Measurements from ENCODE around the gene KLHDC3. TPM values are rescaled to one million over a fixed set of nuclear protein-coding genes. Genes with fewer than 3 reads are reported as not detected.

KLHDC3 gene
- polyA plus RNA-seq, 1 experiment = 41.3 TPM

DNA sequence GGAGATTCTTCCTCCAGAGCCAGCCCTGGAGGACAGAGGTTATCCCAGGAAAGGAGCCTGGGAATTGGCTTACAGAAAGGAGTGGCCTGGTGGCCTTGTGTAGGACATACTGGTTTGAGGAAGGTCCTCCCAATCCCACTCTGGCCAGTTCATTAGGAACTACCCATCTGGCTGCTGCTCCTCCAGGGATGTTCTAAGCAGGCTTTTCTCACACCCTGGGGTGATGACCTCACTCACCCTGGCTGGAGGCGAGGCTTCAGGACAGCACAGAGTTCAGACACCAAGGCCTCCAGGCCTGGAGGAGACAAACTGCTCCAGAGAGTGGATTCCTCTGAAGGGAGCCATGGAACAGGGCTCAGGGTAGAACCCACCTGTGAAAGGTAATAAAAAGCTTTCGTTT lies 44.6 kb upstream of the KLHDC3 start:
- H3K9me3 ChIP-seq (ENCODE audit: control insufficient read depth, insufficient read depth, low read length) = no peaks in the 10 kb centered on the region; the same call in 1 of the 2 replicates
- TF ChIP-seq, protein P1, sequence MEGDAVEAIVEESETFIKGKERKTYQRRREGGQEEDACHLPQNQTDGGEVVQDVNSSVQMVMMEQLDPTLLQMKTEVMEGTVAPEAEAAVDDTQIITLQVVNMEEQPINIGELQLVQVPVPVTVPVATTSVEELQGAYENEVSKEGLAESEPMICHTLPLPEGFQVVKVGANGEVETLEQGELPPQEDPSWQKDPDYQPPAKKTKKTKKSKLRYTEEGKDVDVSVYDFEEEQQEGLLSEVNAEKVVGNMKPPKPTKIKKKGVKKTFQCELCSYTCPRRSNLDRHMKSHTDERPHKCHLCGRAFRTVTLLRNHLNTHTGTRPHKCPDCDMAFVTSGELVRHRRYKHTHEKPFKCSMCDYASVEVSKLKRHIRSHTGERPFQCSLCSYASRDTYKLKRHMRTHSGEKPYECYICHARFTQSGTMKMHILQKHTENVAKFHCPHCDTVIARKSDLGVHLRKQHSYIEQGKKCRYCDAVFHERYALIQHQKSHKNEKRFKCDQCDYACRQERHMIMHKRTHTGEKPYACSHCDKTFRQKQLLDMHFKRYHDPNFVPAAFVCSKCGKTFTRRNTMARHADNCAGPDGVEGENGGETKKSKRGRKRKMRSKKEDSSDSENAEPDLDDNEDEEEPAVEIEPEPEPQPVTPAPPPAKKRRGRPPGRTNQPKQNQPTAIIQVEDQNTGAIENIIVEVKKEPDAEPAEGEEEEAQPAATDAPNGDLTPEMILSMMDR (IDR thresholded peaks at IDR 0.05; ENCODE audit: low read depth, low read length) = no peak
- no peak for DNase-seq (ENCODE audit: low read depth, low spot score)
- POLR2A ChIA-PET = no interaction called here
- H3K4me3 ChIP-seq (ENCODE audit: low read depth, low read length) = no peak overlapping the region
- H3K27me3 ChIP-seq (ENCODE audit: control insufficient read depth, insufficient read depth, low read length) = no peaks in the 10 kb centered on the region
- H3K27ac ChIP-seq (ENCODE audit: low read depth, low read length) = no peak overlapping the region
- CTCF ChIA-PET = no interaction called here

DNA sequence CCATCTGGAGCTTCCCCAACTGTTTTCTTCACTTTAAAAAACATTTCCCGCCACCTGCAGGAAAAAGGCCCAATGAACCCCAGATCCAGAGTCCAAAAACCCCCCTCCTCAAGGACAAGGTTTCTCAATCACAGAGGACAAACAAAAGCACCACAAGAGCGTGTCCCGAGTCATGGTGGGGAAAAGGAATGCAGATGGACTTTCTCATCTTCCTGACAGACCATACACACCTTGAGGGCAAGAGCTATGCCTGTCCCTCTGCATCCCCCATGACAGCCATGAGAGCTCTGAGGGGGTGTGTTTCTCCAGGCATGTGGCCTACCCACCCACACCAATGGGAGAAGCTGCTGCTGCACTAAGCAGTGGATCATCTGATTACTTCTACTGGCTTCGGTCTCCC lies 44.1 kb upstream of the KLHDC3 start:
- TF ChIP-seq, protein P1 (IDR thresholded peaks at IDR 0.05; ENCODE audit: low read depth, low read length) = no peak
- CTCF ChIA-PET = interaction anchor here (0.5 kb wide), 1 partner anchor 340 kb away, joined by 5 read pairs; no protein-coding TSS in a partner anchor
- Histone ChIP-seq H3K9me3 (ENCODE audit: control insufficient read depth, insufficient read depth, low read length) (no peaks in the 10 kb centered on the region; the same call in 1 of the 2 replicates), H3K4me3 (ENCODE audit: low read depth, low read length) (no peak overlapping the region), H3K27ac (ENCODE audit: low read depth, low read length) (no peak overlapping the region), H3K27me3 (ENCODE audit: control insufficient read depth, insufficient read depth, low read length) (no peaks in the 10 kb centered on the region)
- POLR2A ChIA-PET = interaction anchor here (1.8 kb wide), 1 partner anchor 9 kb away, joined by 5 read pairs; the partner anchor contains the start of gene PEX6
- DNase-seq (ENCODE audit: low read depth, low spot score) = no peak

DNA sequence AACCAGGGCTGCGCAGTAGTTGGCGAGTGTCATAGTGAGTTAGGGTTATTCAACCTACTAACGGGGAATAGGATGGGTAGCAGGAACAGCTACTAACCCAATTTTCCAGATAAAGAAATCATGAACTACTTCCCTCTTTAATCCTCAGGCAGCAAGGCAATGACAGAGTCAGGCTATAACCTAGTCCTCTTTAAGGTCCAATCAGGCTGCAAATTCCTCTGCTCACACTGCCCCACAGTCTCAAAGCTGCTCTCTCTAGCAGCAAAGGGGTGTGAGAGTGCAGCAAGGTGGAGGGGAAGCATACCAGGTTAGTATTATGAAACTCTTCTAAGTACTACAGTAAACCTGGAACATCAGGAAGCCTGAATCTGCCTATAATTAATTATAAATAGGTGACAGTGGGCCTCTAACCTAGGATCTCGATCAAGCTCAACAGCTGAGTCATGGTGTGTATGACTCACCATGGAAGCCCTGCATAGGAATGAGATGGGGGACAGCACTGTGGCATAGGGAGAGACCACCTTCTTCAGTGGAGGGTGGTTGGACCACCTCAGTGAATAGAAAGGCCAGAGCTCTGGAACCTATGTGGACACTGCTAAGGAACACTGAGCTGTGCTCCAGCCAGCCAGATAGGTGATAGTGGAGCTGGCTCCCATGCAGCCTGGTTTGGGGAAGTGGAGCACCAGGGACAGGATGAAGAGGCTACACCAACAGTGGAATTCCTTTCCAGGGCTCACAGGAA lies 43.0 kb upstream of the KLHDC3 start:
- POLR2A ChIA-PET = interaction anchor here (1.8 to 3.7 kb wide), 2 partner anchors 8 to 13 kb away, joined by 5 to 11 read pairs; partner anchors contain the start of genes PEX6 and PPP2R5D
- Histone ChIP-seq H3K27me3 (ENCODE audit: control insufficient read depth, insufficient read depth, low read length) (no peaks in the 10 kb centered on the region), H3K4me3 (ENCODE audit: low read depth, low read length) (no peak overlapping the region), H3K9me3 (ENCODE audit: control insufficient read depth, insufficient read depth, low read length) (no peaks in the 10 kb centered on the region; the same call in 1 of the 2 replicates), H3K27ac (ENCODE audit: low read depth, low read length) (no peak overlapping the region)
- TF ChIP-seq, protein P1 (IDR thresholded peaks at IDR 0.05; ENCODE audit: low read depth, low read length) = no peak
- no peak for DNase-seq (ENCODE audit: low read depth, low spot score)
- CTCF ChIA-PET = interaction anchor here (0.5 to 1.0 kb wide), 4 partner anchors 57 to 177 kb away, joined by 3 read pairs; no protein-coding TSS in a partner anchor

DNA sequence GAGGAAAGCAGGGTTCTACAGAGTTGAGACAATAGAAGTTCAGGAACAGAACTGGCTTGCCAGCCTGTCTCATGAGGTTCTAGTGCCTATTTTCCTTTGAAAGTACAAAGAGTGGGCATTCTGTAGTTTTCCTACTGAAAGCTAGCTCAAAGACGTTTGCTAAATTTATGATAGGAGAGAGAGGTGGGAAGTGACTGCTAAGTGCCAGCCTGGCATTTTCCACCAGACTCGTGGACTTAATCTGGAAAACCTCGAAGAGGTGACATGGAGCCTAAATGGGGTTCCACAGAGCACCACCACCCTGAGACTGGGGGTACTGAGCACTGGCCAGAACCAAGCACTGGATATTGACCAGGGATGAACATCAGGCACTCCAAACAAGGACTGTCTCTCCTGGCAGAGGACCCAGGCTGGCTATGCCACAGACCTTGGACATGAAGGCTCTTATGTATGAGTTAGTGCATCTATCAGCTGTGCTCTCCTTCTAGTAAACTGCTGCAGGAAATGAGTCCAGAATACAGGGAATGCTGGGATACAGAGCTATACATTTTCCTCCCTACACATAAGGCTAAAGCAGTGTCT lies 42.2 kb upstream of the KLHDC3 start:
- H3K4me3 ChIP-seq (ENCODE audit: low read depth, low read length) = no peak overlapping the region
- POLR2A ChIA-PET = interaction anchor here (0.7 to 3.7 kb wide), 3 partner anchors 7 to 33 kb away, joined by 4 to 11 read pairs (median 5); partner anchors contain the start of genes PEX6 and PPP2R5D
- DNase-seq (ENCODE audit: low read depth, low spot score) = no peak
- H3K27ac ChIP-seq (ENCODE audit: low read depth, low read length) = no peak overlapping the region
- TF ChIP-seq, protein P1 (IDR thresholded peaks at IDR 0.05; ENCODE audit: low read depth, low read length) = no peak
- H3K27me3 ChIP-seq (ENCODE audit: control insufficient read depth, insufficient read depth, low read length) = no peaks in the 10 kb centered on the region
- CTCF ChIA-PET = interaction anchor here (0.7 to 1.0 kb wide), 2 partner anchors 71 to 176 kb away, joined by 3 read pairs; no protein-coding TSS in a partner anchor
- no peaks in the 10 kb centered on the region for H3K9me3 ChIP-seq (ENCODE audit: control insufficient read depth, insufficient read depth, low read length)

DNA sequence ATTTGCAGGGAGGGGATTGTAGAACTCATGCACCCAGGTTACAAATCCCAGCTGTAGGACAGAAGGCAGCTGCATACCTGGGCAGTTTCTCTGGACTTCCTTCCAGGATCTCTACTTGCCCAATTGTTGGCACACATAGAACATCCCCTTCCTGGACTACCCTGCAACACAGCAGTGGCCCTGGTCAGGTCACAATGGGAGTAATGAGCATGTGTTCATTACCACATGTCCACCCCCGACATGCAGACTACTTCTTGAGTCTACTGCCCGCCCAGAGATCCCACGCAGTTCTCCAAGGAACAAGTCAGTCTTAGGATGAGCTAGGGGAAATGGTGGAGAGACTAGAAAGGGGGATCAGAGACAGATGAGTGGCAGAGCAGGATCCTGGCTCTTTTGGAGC lies 40.1 kb upstream of the KLHDC3 start:
- H3K27ac ChIP-seq (ENCODE audit: low read depth, low read length) = no peak overlapping the region
- H3K4me3 ChIP-seq (ENCODE audit: low read depth, low read length) = no peak overlapping the region
- no peaks in the 10 kb centered on the region; the same call in 1 of the 2 replicates for H3K9me3 ChIP-seq (ENCODE audit: control insufficient read depth, insufficient read depth, low read length)
- no peak for DNase-seq (ENCODE audit: low read depth, low spot score)
- CTCF ChIA-PET = no interaction called here
- no peaks in the 10 kb centered on the region for H3K27me3 ChIP-seq (ENCODE audit: control insufficient read depth, insufficient read depth, low read length)
- TF ChIP-seq, protein P1 (IDR thresholded peaks at IDR 0.05; ENCODE audit: low read depth, low read length) = no peak
- POLR2A ChIA-PET = interaction anchor here (0.5 to 3.7 kb wide), 4 partner anchors 10 to 680 kb away, joined by 3 to 11 read pairs (median 6); partner anchors contain the start of gene PPP2R5D

Measured in AG04450 (cell line).